ENCODE results near the gene TMSB4X. TPM values are rescaled to one million over a fixed set of nuclear protein-coding genes. Genes with fewer than 3 reads are reported as not detected.
"Not testable (repeated sequence)": the region's sequence is repeated elsewhere in the genome, so short reads cannot be mapped to it uniquely, and the experiment has no call there.

TMSB4X gene
- total RNA-seq, 1 experiment from 2014 or later, result 20.4 TPM

GRCh38 chrX:12954981-12955380 is 19.9 kb upstream of the TMSB4X start:
- no peak for DNase-seq (ENCODE audit: low read depth)

DNA sequence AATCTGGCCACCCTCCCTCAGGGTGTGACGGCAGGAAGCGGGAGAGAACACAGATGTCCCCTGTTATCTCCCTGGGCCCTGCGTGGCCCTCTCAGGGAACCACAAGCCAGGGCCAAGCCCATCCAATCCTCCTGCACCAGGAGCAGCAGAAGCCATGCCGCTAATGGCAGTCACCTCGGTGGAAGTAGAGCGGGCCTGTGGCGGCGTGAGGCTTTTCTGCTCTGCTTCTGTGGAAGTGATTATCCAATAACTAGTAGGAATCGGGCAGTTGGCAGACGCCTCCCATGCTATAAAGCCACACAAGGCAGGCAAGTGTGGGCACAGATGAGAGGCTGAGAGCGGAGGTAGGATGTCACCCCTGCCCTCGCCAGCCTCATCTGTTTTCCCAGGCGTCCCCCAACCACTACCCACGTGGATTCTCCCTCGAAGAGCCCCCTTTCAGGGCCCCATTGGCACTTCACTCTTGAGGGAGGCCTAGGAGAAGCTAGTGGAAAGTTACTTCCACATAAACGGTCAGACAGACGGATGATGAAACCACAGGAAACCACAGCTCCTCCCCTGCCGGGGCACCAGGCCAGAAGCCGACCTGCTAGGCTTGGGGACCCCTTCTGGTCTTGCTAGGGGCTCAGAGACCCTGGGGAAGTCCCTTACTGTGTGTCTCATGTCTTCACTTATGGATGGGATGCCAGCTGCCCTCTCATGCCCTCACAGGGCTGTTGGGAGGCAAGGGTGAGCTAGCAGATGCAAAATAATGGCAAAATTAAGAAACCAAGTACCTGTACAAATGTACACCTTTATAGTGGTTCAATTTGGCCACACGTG is 18.8 kb upstream of the TMSB4X start:
- DNase-seq (ENCODE audit: low read depth), result peak; percentile 74

DNA sequence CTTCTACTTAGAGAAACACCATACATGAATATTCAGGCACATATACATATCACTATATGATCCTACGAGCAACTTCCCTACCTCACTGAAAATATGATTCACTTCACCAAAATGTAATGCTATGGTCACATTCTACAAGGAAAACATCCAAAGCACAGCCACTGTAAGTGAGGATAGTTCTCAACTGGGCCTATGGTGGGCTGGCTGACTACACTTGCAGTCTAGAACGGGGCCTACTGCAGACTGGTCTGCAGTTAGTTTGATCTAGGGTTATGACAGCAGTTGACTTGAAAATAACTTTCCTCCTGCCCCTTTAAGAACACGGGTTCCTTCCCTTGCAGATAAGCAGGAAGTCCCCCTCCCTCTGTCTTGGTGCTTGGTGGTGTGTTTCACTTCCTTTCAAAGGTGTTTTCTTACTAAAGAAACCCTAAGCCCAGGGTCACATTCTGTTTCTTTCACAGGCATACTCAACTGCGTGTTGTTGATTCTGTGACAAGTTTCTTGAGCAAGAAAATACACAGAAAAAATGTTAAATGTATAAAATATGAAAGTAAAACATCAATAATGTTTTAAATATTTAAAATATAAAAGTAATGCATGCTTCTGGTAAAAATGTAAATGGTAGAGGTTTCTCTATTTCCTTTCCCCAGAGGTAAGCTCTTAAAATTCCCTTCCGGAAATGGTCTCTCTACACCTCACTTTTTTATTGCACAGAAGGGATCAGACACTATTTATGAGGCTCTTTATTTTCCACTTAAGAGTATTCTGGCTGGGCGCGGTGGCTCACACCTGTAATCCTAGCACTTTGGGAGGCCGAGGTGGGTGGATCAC is 18.0 kb upstream of the TMSB4X start:
- peak; percentile 80 for DNase-seq (ENCODE audit: low read depth)

- DNase-seq (ENCODE audit: low read depth), result no peak
Observed at GRCh38 chrX:12958059-12958458, 16.9 kb upstream of the TMSB4X start.

DNA sequence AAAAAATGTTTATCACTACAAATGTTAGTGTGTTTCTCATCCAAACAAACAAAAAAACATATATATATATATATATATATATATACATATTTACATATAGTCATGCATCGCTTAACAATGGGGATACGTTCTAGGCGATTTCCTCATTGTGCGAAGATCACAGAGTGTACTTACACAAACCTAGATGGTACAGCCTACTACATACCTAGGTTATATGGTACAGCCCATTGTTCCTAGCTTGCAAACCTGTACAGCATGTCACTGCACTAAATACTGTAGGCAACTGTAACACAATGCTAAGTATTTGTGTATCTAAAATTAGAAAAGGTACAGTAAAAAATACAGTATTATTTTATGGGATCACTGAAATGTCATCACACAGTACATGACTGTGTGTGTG is 16.4 kb upstream of the TMSB4X start:
- DNase-seq (ENCODE audit: low read depth), result no peak

GRCh38 chrX:12961196-12961718 is 13.7 kb upstream of the TMSB4X start:
- no peak for DNase-seq (ENCODE audit: low read depth)

GRCh38 chrX:12962041-12962504 is 12.8 kb upstream of the TMSB4X start:
- no peak for DNase-seq (ENCODE audit: low read depth)

- DNase-seq (ENCODE audit: low read depth), result not testable (repeated sequence)
Observed at GRCh38 chrX:12963210-12963850, 11.6 kb upstream of the TMSB4X start.

GRCh38 chrX:12965131-12965940 is 9.6 kb upstream of the TMSB4X start:
- no peak for DNase-seq (ENCODE audit: low read depth)

GRCh38 chrX:12966151-12966550 is 8.8 kb upstream of the TMSB4X start:
- DNase-seq (ENCODE audit: low read depth), result no peak

GRCh38 chrX:12967711-12968465 is 7.0 kb upstream of the TMSB4X start:
- no peak for DNase-seq (ENCODE audit: low read depth)

DNA sequence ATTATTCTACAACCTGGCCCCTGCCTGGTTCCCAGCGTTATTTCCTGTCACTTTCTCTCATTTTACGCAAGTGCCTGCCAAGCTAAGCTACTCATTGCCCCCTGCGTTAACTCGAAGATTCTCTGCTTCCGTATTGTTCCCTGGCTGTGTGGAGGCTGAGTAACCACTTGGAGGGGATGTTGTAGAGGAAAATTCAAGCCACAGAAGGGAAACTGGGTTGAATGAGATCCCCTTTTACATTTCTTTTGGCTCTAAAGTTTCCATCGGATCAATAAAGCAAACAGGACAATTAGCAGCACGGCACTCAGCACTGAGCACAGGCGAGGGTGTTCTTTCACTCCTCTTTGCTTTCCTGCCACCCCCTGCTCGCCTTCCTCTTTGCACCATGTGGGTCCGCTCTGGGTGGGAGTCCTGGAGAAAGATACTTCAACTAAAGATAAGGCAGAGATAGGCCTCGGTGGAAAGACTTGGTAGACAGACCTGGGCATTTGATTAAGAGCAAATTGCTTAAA is 4.2 kb upstream of the TMSB4X start:
- no peak for DNase-seq (ENCODE audit: low read depth)

- no peak for DNase-seq (ENCODE audit: low read depth)
Observed at GRCh38 chrX:12971282-12972003, 3.5 kb upstream of the TMSB4X start.

DNA sequence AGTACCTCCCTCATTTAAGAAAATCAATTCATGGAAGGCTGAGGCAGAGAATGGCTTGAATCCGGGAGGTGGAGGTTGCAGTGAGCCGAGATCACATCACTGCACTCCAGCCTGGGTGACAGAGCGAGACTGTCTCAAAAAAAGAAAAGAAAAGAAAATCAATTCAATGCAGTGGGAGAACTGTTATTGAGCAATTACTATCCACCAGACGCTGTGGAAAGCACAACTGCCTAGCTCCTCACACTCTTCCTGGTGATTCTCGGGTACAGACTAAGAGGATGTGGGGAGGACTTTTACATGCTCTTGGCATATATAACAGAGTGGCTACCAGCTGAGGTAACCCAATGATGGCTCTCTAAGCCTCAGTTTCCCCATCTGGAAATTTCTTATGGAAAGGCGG is 2.7 kb upstream of the TMSB4X start:
- DNase-seq (ENCODE audit: low read depth), result no peak

- DNase-seq (ENCODE audit: low read depth), result no peak
Observed at GRCh38 chrX:12972878-12973560, 1.9 kb upstream of the TMSB4X start.

GRCh38 chrX:12973561-12974304 is 1.2 kb upstream of the TMSB4X start:
- DNase-seq (ENCODE audit: low read depth), result no peak

DNA sequence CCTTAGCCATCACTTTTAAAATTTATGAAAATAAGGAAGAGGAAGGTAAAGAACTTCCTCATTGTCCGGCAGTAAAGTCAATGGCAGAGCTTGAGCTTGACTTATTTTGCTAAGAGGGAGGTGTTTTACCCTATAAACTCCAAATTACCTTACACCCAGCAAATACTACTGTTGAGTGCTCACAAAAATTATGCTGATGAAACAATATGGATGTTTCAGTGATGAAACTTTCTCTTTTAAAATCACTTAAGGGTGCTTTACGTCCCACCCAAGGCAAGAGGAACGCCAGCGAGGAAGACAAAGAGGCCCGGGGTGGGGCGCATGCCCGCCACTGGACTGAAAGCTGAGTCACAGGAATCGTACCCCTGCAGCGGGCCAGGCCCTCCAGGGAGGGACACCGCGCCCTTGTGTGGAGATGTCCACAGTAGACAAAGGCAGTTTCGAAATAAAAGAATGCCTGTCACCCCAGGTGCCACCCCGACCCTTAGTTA is 560 bp upstream of the TMSB4X start:
- DNase-seq (ENCODE audit: low read depth), result no peak

DNA sequence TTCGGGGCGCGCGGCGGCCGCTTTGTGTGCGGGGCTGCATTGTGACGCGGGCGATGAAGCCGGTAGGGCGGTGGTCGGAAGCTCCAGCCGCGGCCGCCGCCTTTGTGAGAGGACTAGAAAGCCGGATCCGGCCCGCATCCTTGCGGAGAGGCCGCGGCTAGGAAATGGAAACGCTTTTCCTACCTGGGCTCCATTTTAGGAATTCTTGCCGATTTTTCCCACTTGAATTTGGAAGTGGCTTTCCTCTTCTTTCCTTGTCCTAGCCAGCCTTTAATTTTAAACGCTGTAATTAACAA is 708 bp downstream of the TMSB4X start:
- peak; percentile 3 for DNase-seq (ENCODE audit: low read depth)

Data from HT1080 (cell line).